HG02759 (cell line): Measurements from ENCODE around the gene SPAG9.
A peak's percentile ranks its signal among the peaks of the same experiment; 100 is the strongest.

Source experiments
- ATAC-seq: cut with Tn5 transposase; IDR thresholded peaks from one replicate; pipeline ENCODE4 v1.9.1; 2021; ENCODE audit warnings: mild to moderate bottlenecking, moderate library complexity; ENCODE audit not compliant: unreplicated experiment

Gene SPAG9

GRCh38 chr17:51120739-51121619, at the start of gene SPAG9:
SPAG9 (minus strand) TSS chr17:51120868; CDS start chr17:51120656, 212 bp downstream.
- ATAC-seq, result peak; percentile 83

GRCh38 chr17:51169340-51169739, 48.7 kb upstream of the SPAG9 start:
- ATAC-seq, result no peak

- ATAC-seq, result peak; percentile 51
Observed at GRCh38 chr17:51166987-51167931, 46.6 kb upstream of the SPAG9 start.

- ATAC-seq, result peak; percentile 90
Observed at GRCh38 chr17:51166198-51166986, 45.7 kb upstream of the SPAG9 start, which contains the start of gene NME2. NME2 (plus strand) TSS chr17:51166411; CDS start chr17:51166831, 420 bp downstream.

GRCh38 chr17:51165680-51166197, 45.1 kb upstream of the SPAG9 start:
- ATAC-seq, result no peak

- ATAC-seq, result no peak
Observed at GRCh38 chr17:51164911-51165679, 44.4 kb upstream of the SPAG9 start.

GRCh38 chr17:51161541-51161940, 40.9 kb upstream of the SPAG9 start:
- ATAC-seq, result no peak

GRCh38 chr17:51159604-51160003, 38.9 kb upstream of the SPAG9 start:
- ATAC-seq, result no peak

- no peak for ATAC-seq
Observed at GRCh38 chr17:51155416-51155815, 34.7 kb upstream of the SPAG9 start.

GRCh38 chr17:51154176-51154575, 33.5 kb upstream of the SPAG9 start:
- ATAC-seq, result peak; percentile 0

GRCh38 chr17:51153210-51154072, 32.8 kb upstream of the SPAG9 start, which contains the start of gene NME1:
NME1 (plus strand) TSS chr17:51153559; CDS start chr17:51155655, 2,096 bp downstream.
- peak; percentile 92 for ATAC-seq

- no peak for ATAC-seq
Observed at GRCh38 chr17:51152766-51153209, 32.1 kb upstream of the SPAG9 start.

- ATAC-seq, result no peak
Observed at GRCh38 chr17:51150932-51151331, 30.3 kb upstream of the SPAG9 start.

- ATAC-seq, result no peak
Observed at GRCh38 chr17:51149163-51149562, 28.5 kb upstream of the SPAG9 start.

- ATAC-seq, result no peak
Observed at GRCh38 chr17:51147650-51148049, 27.0 kb upstream of the SPAG9 start.

GRCh38 chr17:51144266-51145022, 23.8 kb upstream of the SPAG9 start:
- ATAC-seq, result no peak

GRCh38 chr17:51142597-51142996, 21.9 kb upstream of the SPAG9 start:
- ATAC-seq, result no peak

GRCh38 chr17:51135956-51136355, 15.3 kb upstream of the SPAG9 start:
- ATAC-seq, result no peak
